Measurements from ENCODE around the gene NUP93. TPM values are rescaled to one million over a fixed set of nuclear protein-coding genes. Genes with fewer than 3 reads are reported as not detected.

Gene NUP93
- total RNA-seq, 3 donors from 2014 or later (not counting 1 experiment from before 2014, with no cell fraction given) = 83.7 to 88.8 (median 87.9) TPM

- DNase-seq = no peak
- no peak overlapping the region for H3K4me3 ChIP-seq (ENCODE audit: low read length)
- H3K4me1 ChIP-seq (ENCODE audit: control insufficient read depth, insufficient read depth, low read length) = no peaks in the 10 kb centered on the region
- Mint-ChIP-seq H3K4me1 (peaks cover 40 to 41% of the 10 kb centered on the region in 2 donors), H3K27ac (peak overlapping the region in 1 of 2 donors; percentile 10), H3K27me3 (ENCODE audit: low read depth in 2 of 2) (no peaks in the 10 kb centered on the region), H3K4me3 (no peak overlapping the region), H3K9me3 (no peaks in the 10 kb centered on the region), H3K36me3 (peaks cover 4% of the 10 kb centered on the region)
- TF ChIP-seq CTCF (IDR thresholded peaks at IDR 0.05) = no peak
- intact Hi-C loops (cut with micrococcal nuclease) = no loop called here
- peaks cover 10% of the 10 kb centered on the region for H3K36me3 ChIP-seq (ENCODE audit: control insufficient read depth, insufficient read depth, low read length)
- no peaks in the 10 kb centered on the region for H3K27me3 ChIP-seq (ENCODE audit: control insufficient read depth, insufficient read depth, low read length)
- no peak overlapping the region for H3K27ac ChIP-seq (ENCODE audit: low read length)
- WGBS (ENCODE audit: insufficient coverage) = 98% methylated on average over 10 of the region's 10 CpGs
- no peak for ATAC-seq
- H3K9me3 ChIP-seq (ENCODE audit: control insufficient read depth, insufficient read depth, low read length) = no peaks in the 10 kb centered on the region
Observed at GRCh38 chr16:56748191-56748590, 18.3 kb downstream of the NUP93 start.

- DNase-seq = no peak
- H3K27ac ChIP-seq (ENCODE audit: low read length) = no peak overlapping the region
- H3K36me3 ChIP-seq (ENCODE audit: control insufficient read depth, insufficient read depth, low read length) = peaks cover 10% of the 10 kb centered on the region
- Mint-ChIP-seq H3K36me3 (peaks cover 10% of the 10 kb centered on the region), H3K4me3 (no peak overlapping the region), H3K27me3 (ENCODE audit: low read depth in 2 of 2) (no peaks in the 10 kb centered on the region), H3K4me1 (peaks cover 39 to 45% of the 10 kb centered on the region in 2 donors), H3K27ac (peak overlapping the region in 1 of 2 donors; percentile 10), H3K9me3 (no peaks in the 10 kb centered on the region)
- H3K27me3 ChIP-seq (ENCODE audit: control insufficient read depth, insufficient read depth, low read length) = no peaks in the 10 kb centered on the region
- TF ChIP-seq CTCF (IDR thresholded peaks at IDR 0.05) = no peak
- H3K4me3 ChIP-seq (ENCODE audit: low read length) = no peak overlapping the region
- H3K4me1 ChIP-seq (ENCODE audit: control insufficient read depth, insufficient read depth, low read length) = no peaks in the 10 kb centered on the region
- WGBS (ENCODE audit: insufficient coverage) = 95% methylated on average over 3 of the region's 3 CpGs
- no peaks in the 10 kb centered on the region for H3K9me3 ChIP-seq (ENCODE audit: control insufficient read depth, insufficient read depth, low read length)
- intact Hi-C loops (cut with micrococcal nuclease) = no loop called here
- ATAC-seq = no peak
Observed at GRCh38 chr16:56748826-56749225, 18.9 kb downstream of the NUP93 start.

GRCh38 chr16:56749672-56750491, 20.0 kb downstream of the NUP93 start:
- H3K4me1 Mint-ChIP-seq = peaks cover 30 to 37% of the 10 kb centered on the region in 2 donors
- intact Hi-C loops (cut with micrococcal nuclease) = no loop called here
- Histone ChIP-seq H3K27ac (ENCODE audit: low read length) (no peak overlapping the region), H3K36me3 (ENCODE audit: control insufficient read depth, insufficient read depth, low read length) (peaks cover 10% of the 10 kb centered on the region), H3K27me3 (ENCODE audit: control insufficient read depth, insufficient read depth, low read length) (no peaks in the 10 kb centered on the region), H3K4me1 (ENCODE audit: control insufficient read depth, insufficient read depth, low read length) (no peaks in the 10 kb centered on the region), H3K9me3 (ENCODE audit: control insufficient read depth, insufficient read depth, low read length) (no peaks in the 10 kb centered on the region), H3K4me3 (ENCODE audit: low read length) (no peak overlapping the region)
- DNase-seq (no peak), ATAC-seq (no peak)
- H3K4me3 Mint-ChIP-seq = no peak overlapping the region
- no peaks in the 10 kb centered on the region for H3K9me3 Mint-ChIP-seq
- no peak for TF ChIP-seq CTCF (IDR thresholded peaks at IDR 0.05)
- peaks cover 11% of the 10 kb centered on the region for H3K36me3 Mint-ChIP-seq
- WGBS (ENCODE audit: insufficient coverage) = 100% methylated on average over 1 of the region's 3 CpGs
- H3K27me3 Mint-ChIP-seq (ENCODE audit: low read depth in 2 of 2) = no peaks in the 10 kb centered on the region
- no peak overlapping the region for H3K27ac Mint-ChIP-seq

GRCh38 chr16:56753410-56753809, 23.5 kb downstream of the NUP93 start:
- H3K27me3 ChIP-seq (ENCODE audit: control insufficient read depth, insufficient read depth, low read length) = no peaks in the 10 kb centered on the region
- Mint-ChIP-seq H3K4me1 (peaks cover 18 to 32% of the 10 kb centered on the region in 2 donors), H3K27me3 (ENCODE audit: low read depth in 2 of 2) (no peaks in the 10 kb centered on the region), H3K36me3 (peaks cover 11% of the 10 kb centered on the region), H3K4me3 (no peak overlapping the region), H3K27ac (no peak overlapping the region), H3K9me3 (no peaks in the 10 kb centered on the region)
- TF ChIP-seq CTCF (IDR thresholded peaks at IDR 0.05) = no peak
- no peak overlapping the region for H3K27ac ChIP-seq (ENCODE audit: low read length)
- H3K4me3 ChIP-seq (ENCODE audit: low read length) = no peak overlapping the region
- H3K4me1 ChIP-seq (ENCODE audit: control insufficient read depth, insufficient read depth, low read length) = no peaks in the 10 kb centered on the region
- H3K9me3 ChIP-seq (ENCODE audit: control insufficient read depth, insufficient read depth, low read length) = no peaks in the 10 kb centered on the region
- DNase-seq = no peak
- intact Hi-C loops (cut with micrococcal nuclease) = no loop called here
- peaks cover 10% of the 10 kb centered on the region for H3K36me3 ChIP-seq (ENCODE audit: control insufficient read depth, insufficient read depth, low read length)
- no peak for ATAC-seq
